Skeletal muscle satellite cell (primary cell): Measurements from ENCODE around the gene PLCG2. TPM values are rescaled to one million over a fixed set of nuclear protein-coding genes. Genes with fewer than 3 reads are reported as not detected.

Source experiments
- H3K27me3 ChIP-seq: 2 replicates; pipeline ENCODE4 v1.7.0; 2013; ENCODE audit warnings: low read length; ENCODE audit not compliant: control insufficient read depth, insufficient read depth
- H3K36me3 ChIP-seq: 2 replicates; pipeline ENCODE4 v1.7.0; 2013; ENCODE audit warnings: mild to moderate bottlenecking, control low read depth, low read length; ENCODE audit not compliant: insufficient read depth
- H3K4me1 ChIP-seq: 2 replicates; pipeline ENCODE4 v1.7.0; 2013; ENCODE audit warnings: low read length; ENCODE audit not compliant: control insufficient read depth, insufficient read depth
- H3K4me2 ChIP-seq: 2 replicates; pipeline ENCODE4 v1.7.0; 2013; ENCODE audit warnings: mild to moderate bottlenecking, low read length
- H3K4me3 ChIP-seq: 2 replicates; pipeline ENCODE4 v1.7.0; 2013; ENCODE audit warnings: low read length
- H3K9ac ChIP-seq: 2 replicates; pipeline ENCODE4 v1.7.0; 2013; ENCODE audit warnings: mild to moderate bottlenecking, low read depth, low read length, moderate library complexity
- H3K9me3 ChIP-seq: replicated peaks from 2 replicates; pipeline ENCODE4 v1.7.0; 2013; ENCODE audit warnings: mild to moderate bottlenecking, control low read depth, low read length
- total RNA-seq: library from RNA; depleted of rRNA; stranded (reverse); fragments of >200 nt; gene quantifications from 2 replicates; pipeline ENCODE4 v1.2.3, GENCODE V29; 2012; rRNA removed

Gene PLCG2
- under 0.01 and 1.3 TPM in 2 replicates for total RNA-seq

- Histone ChIP-seq H3K27me3 (peaks cover 70% of the 10 kb centered on the region), H3K4me3 (peak within 1 kb of the TSS; percentile 65), H3K4me2 (peak within 1 kb of the TSS; percentile 83), H3K36me3 (no peaks in the 10 kb centered on the region), H3K9me3 (no peaks in the 10 kb centered on the region), H3K4me1 (no peaks in the 10 kb centered on the region), H3K9ac (no peak within 1 kb of the TSS)
Measured at GRCh38 chr16:81778861-81779535, at the start of gene PLCG2. Gene PLCG2, plus strand, starts transcription at chr16:81779291. Its CDS starts 6,699 bp downstream, at chr16:81785990.

- H3K4me1 ChIP-seq: peaks cover 10% of the 10 kb centered on the region
Measured at GRCh38 chr16:81729451-81729850, 49.6 kb upstream of the PLCG2 start.

GRCh38 chr16:81730090-81731051 is 48.7 kb upstream of the PLCG2 start:
- Histone ChIP-seq H3K9ac (peak overlapping the region; percentile 63), H3K4me1 (peaks cover 10% of the 10 kb centered on the region), H3K4me3 (peak overlapping the region; percentile 68), H3K36me3 (no peaks in the 10 kb centered on the region), H3K4me2 (peak overlapping the region; percentile 87), H3K27me3 (peaks cover 18% of the 10 kb centered on the region), H3K9me3 (no peaks in the 10 kb centered on the region)

More at GRCh38 chr16:81729451-81729850, 49.6 kb upstream of the PLCG2 start:
- Histone ChIP-seq H3K27me3 (peaks cover 27% of the 10 kb centered on the region), H3K36me3 (no peaks in the 10 kb centered on the region), H3K9ac (no peak overlapping the region), H3K9me3 (no peaks in the 10 kb centered on the region), H3K4me2 (no peak overlapping the region), H3K4me3 (no peak overlapping the region)

GRCh38 chr16:81731649-81732048 is 47.4 kb upstream of the PLCG2 start:
- H3K4me3 ChIP-seq: no peak overlapping the region
- no peak overlapping the region for H3K4me2 ChIP-seq
- H3K27me3 ChIP-seq: peaks cover 12% of the 10 kb centered on the region
- no peaks in the 10 kb centered on the region for H3K9me3 ChIP-seq
- peaks cover 10% of the 10 kb centered on the region for H3K4me1 ChIP-seq
- H3K36me3 ChIP-seq: no peaks in the 10 kb centered on the region
- H3K9ac ChIP-seq: no peak overlapping the region

- Histone ChIP-seq H3K4me3 (no peak overlapping the region), H3K9ac (no peak overlapping the region), H3K4me2 (no peak overlapping the region), H3K9me3 (no peaks in the 10 kb centered on the region), H3K36me3 (no peaks in the 10 kb centered on the region), H3K27me3 (peaks cover 4% of the 10 kb centered on the region), H3K4me1 (peaks cover 10% of the 10 kb centered on the region)
Measured at GRCh38 chr16:81732699-81733098, 46.4 kb upstream of the PLCG2 start.

- H3K27me3 ChIP-seq: peaks cover 4% of the 10 kb centered on the region
- peaks cover 10% of the 10 kb centered on the region for H3K4me1 ChIP-seq
- no peak overlapping the region for H3K4me2 ChIP-seq
- H3K9ac ChIP-seq: no peak overlapping the region
- H3K36me3 ChIP-seq: no peaks in the 10 kb centered on the region
- no peak overlapping the region for H3K4me3 ChIP-seq
- H3K9me3 ChIP-seq: no peaks in the 10 kb centered on the region
Measured at GRCh38 chr16:81733295-81733694, 45.8 kb upstream of the PLCG2 start.

GRCh38 chr16:81734632-81735434 is 44.3 kb upstream of the PLCG2 start:
- Histone ChIP-seq H3K27me3 (no peaks in the 10 kb centered on the region), H3K4me1 (peaks cover 10% of the 10 kb centered on the region), H3K4me2 (no peak overlapping the region), H3K9me3 (no peaks in the 10 kb centered on the region), H3K36me3 (no peaks in the 10 kb centered on the region), H3K9ac (no peak overlapping the region), H3K4me3 (no peak overlapping the region)

GRCh38 chr16:81737885-81738536 is 41.1 kb upstream of the PLCG2 start:
- no peaks in the 10 kb centered on the region for H3K4me1 ChIP-seq
- peak overlapping the region; percentile 82 for H3K4me2 ChIP-seq
- H3K9ac ChIP-seq: no peak overlapping the region
- no peaks in the 10 kb centered on the region for H3K9me3 ChIP-seq
- peaks cover 8% of the 10 kb centered on the region for H3K27me3 ChIP-seq
- H3K4me3 ChIP-seq: peak overlapping the region; percentile 62
- H3K36me3 ChIP-seq: no peaks in the 10 kb centered on the region

- no peaks in the 10 kb centered on the region for H3K9me3 ChIP-seq
- no peak overlapping the region for H3K4me2 ChIP-seq
- no peaks in the 10 kb centered on the region for H3K4me1 ChIP-seq
- no peak overlapping the region for H3K9ac ChIP-seq
- H3K36me3 ChIP-seq: no peaks in the 10 kb centered on the region
- no peak overlapping the region for H3K4me3 ChIP-seq
- peaks cover 8% of the 10 kb centered on the region for H3K27me3 ChIP-seq
Measured at GRCh38 chr16:81738783-81739496, 40.2 kb upstream of the PLCG2 start.

- H3K9me3 ChIP-seq: no peaks in the 10 kb centered on the region
- H3K4me2 ChIP-seq: no peak overlapping the region
- H3K36me3 ChIP-seq: no peaks in the 10 kb centered on the region
- no peak overlapping the region for H3K9ac ChIP-seq
- H3K4me1 ChIP-seq: no peaks in the 10 kb centered on the region
- no peak overlapping the region for H3K4me3 ChIP-seq
- H3K27me3 ChIP-seq: peaks cover 8% of the 10 kb centered on the region
Measured at GRCh38 chr16:81739503-81739902, 39.6 kb upstream of the PLCG2 start.
